ENCODE measurements around the gene NTMT2. TPM values are rescaled to one million over a fixed set of nuclear protein-coding genes. Genes with fewer than 3 reads are reported as not detected.
A peak's percentile ranks its signal among the peaks of the same experiment; 100 is the strongest.

Gene NTMT2
- total RNA-seq, 6 donors from 2014 or later: not detected

- H3K9me3 ChIP-seq: no peaks in the 10 kb centered on the region
- no peak for ATAC-seq (ENCODE audit: low FRiP score in 2 of 2)
- H3K36me3 ChIP-seq: no peaks in the 10 kb centered on the region
- peaks cover 0 to 5% (median 0%) of the 10 kb centered on the region in 4 donors for H3K4me1 ChIP-seq
- H3K4me3 ChIP-seq: no peak overlapping the region
- DNase-seq: no peak
- H3K27me3 ChIP-seq: no peaks in the 10 kb centered on the region
- TF ChIP-seq, protein P1, sequence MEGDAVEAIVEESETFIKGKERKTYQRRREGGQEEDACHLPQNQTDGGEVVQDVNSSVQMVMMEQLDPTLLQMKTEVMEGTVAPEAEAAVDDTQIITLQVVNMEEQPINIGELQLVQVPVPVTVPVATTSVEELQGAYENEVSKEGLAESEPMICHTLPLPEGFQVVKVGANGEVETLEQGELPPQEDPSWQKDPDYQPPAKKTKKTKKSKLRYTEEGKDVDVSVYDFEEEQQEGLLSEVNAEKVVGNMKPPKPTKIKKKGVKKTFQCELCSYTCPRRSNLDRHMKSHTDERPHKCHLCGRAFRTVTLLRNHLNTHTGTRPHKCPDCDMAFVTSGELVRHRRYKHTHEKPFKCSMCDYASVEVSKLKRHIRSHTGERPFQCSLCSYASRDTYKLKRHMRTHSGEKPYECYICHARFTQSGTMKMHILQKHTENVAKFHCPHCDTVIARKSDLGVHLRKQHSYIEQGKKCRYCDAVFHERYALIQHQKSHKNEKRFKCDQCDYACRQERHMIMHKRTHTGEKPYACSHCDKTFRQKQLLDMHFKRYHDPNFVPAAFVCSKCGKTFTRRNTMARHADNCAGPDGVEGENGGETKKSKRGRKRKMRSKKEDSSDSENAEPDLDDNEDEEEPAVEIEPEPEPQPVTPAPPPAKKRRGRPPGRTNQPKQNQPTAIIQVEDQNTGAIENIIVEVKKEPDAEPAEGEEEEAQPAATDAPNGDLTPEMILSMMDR (IDR thresholded peaks at IDR 0.05): no peak
- TF ChIP-seq EP300 (IDR thresholded peaks at IDR 0.05) (no peak), POLR2AphosphoS5 (IDR thresholded peaks at IDR 0.05) (no peak), POLR2A (IDR thresholded peaks at IDR 0.05) (no peak)
- H3K27ac ChIP-seq: no peak overlapping the region
Measured at GRCh38 chr1:170205301-170205700, 59.5 kb downstream of the NTMT2 start.

DNA sequence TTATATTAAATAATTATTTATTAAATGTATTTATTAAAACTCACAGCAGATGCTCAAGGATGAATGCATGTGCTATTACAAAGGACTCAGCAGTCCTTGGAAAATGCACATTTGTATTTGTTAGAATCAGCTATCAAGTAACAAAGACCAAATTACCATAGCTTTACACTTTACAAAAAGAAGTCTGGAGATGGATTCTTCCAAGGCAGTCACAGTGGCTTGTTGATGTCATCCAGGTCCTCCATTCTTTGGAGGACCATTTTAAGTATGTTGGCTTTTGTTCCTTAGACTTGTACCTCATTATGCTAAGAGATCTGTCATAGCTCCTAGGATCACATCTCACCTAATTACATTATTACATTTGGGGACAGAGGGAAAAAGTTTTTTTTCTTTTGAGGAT is 63.4 kb downstream of the NTMT2 start:
- Histone ChIP-seq H3K4me1 (no peaks in the 10 kb centered on the region), H3K27ac (no peak overlapping the region), H3K36me3 (no peaks in the 10 kb centered on the region), H3K4me3 (no peak overlapping the region), H3K9me3 (no peaks in the 10 kb centered on the region), H3K27me3 (no peaks in the 10 kb centered on the region)
- no peak for ATAC-seq (ENCODE audit: low FRiP score in 2 of 2)
- no peak for DNase-seq
- TF ChIP-seq, protein P1 (IDR thresholded peaks at IDR 0.05): no peak
- TF ChIP-seq EP300 (IDR thresholded peaks at IDR 0.05) (no peak), POLR2A (IDR thresholded peaks at IDR 0.05) (no peak), POLR2AphosphoS5 (IDR thresholded peaks at IDR 0.05) (no peak)

- no peak for ATAC-seq (ENCODE audit: low FRiP score in 2 of 2)
- TF ChIP-seq, protein P1 (IDR thresholded peaks at IDR 0.05): no peak
- TF ChIP-seq POLR2A (IDR thresholded peaks at IDR 0.05): no peak
- TF ChIP-seq POLR2AphosphoS5 (IDR thresholded peaks at IDR 0.05): no peak
- TF ChIP-seq EP300 (IDR thresholded peaks at IDR 0.05): no peak
- no peak for DNase-seq
- Histone ChIP-seq H3K4me3 (no peak overlapping the region), H3K36me3 (no peaks in the 10 kb centered on the region), H3K4me1 (no peaks in the 10 kb centered on the region), H3K27ac (no peak overlapping the region), H3K27me3 (no peaks in the 10 kb centered on the region), H3K9me3 (no peaks in the 10 kb centered on the region)
- WGBS, 2 donors: 73 to 74% methylated on average over 3 of the region's 3 CpGs
Measured at GRCh38 chr1:170210142-170210541, 64.4 kb downstream of the NTMT2 start.

DNA sequence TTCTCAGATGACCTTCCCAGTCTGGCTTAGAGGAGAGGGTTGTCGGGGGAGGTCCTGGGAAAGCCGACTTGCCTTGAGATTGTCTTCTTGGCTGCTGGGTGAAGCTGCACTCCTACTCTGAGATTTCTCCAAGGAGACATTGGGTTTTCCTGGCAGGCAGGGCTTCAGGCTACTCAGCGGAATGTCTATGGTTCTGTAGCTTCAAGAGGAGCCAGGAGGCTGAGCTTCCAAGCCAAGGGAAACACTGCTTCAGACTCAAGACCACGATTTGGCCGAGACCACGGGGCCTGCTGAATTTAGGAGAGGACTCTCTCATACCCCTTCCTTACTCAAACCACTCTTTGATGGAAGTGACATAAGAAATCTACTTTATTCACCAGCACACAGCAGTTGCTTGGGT is 67.8 kb downstream of the NTMT2 start:
- H3K36me3 ChIP-seq: no peaks in the 10 kb centered on the region
- TF ChIP-seq POLR2A (IDR thresholded peaks at IDR 0.05): no peak
- TF ChIP-seq POLR2AphosphoS5 (IDR thresholded peaks at IDR 0.05): no peak
- TF ChIP-seq, protein P1 (IDR thresholded peaks at IDR 0.05): no peak
- no peak for TF ChIP-seq EP300 (IDR thresholded peaks at IDR 0.05)
- DNase-seq: no peak
- H3K27ac ChIP-seq: no peak overlapping the region
- H3K27me3 ChIP-seq: no peaks in the 10 kb centered on the region
- H3K4me3 ChIP-seq: no peak overlapping the region
- ATAC-seq (ENCODE audit: low FRiP score in 2 of 2): peak in 1 of 2 donors; percentile 56
- WGBS, 2 donors: 80 to 88% methylated on average over 2 to 6 of the region's 6 CpGs
- no peaks in the 10 kb centered on the region for H3K4me1 ChIP-seq
- H3K9me3 ChIP-seq: no peaks in the 10 kb centered on the region
